ENCODE measurements around the gene CYP26A1.

Gene CYP26A1, protein sequence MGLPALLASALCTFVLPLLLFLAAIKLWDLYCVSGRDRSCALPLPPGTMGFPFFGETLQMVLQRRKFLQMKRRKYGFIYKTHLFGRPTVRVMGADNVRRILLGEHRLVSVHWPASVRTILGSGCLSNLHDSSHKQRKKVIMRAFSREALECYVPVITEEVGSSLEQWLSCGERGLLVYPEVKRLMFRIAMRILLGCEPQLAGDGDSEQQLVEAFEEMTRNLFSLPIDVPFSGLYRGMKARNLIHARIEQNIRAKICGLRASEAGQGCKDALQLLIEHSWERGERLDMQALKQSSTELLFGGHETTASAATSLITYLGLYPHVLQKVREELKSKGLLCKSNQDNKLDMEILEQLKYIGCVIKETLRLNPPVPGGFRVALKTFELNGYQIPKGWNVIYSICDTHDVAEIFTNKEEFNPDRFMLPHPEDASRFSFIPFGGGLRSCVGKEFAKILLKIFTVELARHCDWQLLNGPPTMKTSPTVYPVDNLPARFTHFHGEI

DNA sequence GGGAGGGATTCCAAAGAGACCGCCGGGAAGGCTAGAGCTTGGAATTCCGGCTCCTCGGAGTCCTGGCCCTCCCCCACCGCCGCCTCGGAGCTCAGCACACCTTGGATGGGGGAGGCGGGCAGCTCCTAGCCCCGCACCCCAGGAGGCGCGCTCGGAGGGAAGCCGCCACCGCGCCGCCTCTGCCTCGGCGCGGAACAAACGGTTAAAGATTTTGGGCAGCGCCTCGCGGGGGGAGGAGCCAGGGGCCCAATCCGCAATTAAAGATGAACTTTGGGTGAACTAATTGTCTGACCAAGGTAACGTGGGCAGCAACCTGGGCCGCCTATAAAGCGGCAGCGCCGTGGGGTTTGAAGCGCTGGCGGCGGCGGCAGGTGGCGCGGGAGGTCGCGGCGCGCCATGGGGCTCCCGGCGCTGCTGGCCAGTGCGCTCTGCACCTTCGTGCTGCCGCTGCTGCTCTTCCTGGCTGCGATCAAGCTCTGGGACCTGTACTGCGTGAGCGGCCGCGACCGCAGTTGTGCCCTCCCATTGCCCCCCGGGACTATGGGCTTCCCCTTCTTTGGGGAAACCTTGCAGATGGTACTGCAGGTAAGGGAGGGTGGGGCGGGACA, at the start of gene CYP26A1:
Gene CYP26A1 (plus strand): TSS at position 355 of the 608 bp plus-strand sequence. CDS start 42 bp downstream, at position 397.
- DNase-seq: no peak

DNA sequence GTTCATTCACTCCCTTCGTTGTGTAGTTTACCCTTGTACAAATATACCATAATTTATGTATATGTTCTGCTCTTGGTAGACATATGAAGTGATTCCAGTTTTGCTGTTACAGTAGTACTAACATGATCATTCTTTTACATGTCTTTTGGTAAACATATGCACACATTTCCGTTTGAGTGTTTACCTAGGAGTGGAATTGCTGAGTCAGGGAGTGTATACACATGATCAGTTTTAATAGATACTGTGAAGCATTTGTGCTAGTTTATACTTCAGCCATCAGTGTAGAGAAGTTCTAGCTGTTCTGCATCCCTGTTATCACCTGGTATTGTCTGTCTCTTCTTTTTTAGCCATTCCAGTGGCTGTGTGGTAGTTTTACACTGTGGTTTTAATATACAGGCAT, 47.6 kb upstream of the CYP26A1 start:
- no peak for DNase-seq

DNA sequence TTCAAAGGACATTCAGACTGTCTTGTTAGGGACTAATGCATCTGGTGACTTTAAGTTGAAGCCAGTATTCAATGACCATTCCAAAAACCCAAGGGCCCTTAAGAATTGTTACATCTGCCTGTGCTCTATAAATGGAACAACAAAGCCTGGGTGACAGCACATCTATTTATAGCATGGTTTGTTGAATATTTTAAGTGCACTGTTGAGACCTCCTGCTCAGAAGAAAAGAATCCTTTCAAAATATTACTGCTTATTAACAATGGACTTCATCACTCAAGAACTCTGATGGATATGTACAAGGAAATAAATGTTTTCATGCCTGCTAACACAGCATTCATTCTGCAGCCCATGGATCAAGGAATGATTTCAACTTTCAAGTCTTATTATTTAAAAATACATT, 46.2 kb upstream of the CYP26A1 start:
- DNase-seq: no peak

DNA sequence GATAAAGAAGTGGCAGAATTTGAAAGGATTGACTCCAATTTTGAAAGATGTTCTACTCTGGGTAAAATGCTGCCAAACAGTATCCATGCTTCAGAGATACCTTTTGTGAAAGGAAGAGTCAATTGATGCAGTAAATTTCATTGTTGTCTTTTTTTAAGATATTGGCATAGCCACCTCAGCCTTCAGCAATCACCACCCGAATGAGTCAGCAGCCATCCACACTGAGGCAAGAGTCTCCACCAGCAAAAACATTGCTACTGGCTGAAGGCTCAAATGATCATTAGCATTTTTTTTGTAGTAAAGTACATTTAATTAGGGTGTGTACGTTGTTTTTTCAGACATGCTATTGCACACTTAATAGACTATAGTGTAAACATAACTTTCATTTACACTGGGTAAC, 44.8 kb upstream of the CYP26A1 start:
- peak; percentile 1 for DNase-seq

DNA sequence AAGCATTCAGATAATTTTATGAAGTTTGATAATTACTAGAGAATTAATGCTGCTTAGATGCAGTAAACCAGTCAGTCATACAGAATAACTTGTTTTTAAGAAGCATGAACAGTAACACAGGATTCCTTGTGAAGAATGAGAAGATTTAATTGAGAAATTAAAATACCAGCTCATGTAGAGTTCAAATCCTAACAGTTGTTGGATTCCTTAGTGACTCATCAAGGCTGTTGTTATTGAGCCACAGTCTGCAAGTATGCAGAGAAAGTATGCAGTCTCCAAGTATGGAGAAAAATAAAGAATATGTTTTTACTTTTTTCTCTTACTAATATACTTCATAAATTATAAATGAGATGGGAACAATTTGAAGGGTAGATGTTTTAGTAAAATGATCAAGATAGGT, 43.3 kb upstream of the CYP26A1 start:
- no peak for DNase-seq

DNA sequence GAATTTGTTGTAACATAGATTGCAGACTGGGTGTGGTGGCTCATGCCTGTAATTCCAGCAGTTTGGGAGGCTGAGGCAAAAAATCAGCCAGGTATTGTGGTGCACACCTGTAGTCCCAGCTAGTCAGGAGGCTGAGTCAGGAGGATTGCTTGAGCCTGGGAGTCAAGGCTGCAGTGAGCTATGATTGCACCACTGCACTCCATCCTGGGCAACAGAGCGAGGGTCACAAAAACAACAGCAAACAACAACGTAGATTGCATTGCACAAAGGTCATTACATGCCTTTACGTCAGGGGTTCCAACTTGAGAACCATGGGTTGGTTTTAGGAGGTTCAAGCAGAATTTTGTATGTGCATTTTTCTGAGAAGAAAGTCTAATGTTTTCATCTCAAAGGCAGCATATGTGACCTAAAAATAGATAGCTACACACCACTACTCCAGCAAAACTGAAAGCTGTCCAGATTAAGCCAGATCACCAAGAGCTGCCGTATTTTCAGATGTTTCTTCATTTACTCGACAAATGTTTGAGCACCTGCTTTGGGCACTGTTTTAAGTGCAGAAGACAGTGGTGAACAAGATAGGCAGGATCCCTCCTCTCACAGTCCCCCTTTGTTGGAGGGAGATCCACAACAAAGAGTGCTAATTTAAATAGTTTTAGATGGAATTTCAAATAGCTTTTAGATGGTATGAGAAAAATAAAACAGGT, 41.4 kb upstream of the CYP26A1 start:
- no peak for DNase-seq

DNA sequence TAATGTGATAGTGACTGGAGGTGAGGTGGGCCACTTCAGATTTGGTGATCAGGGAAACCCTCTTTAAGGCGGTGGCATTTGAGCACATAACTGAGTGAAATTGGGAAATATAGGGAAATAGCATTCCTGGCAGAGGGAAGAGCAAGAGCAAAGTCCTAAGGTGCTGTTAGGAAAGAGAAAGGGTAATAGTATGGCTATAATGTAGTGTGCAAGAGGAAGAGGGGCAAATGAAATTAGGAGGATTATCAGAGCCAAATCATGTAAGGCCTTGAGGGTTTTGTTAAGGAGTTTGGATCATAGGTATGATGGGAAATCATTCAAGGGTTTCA, 40.9 kb upstream of the CYP26A1 start:
- DNase-seq: no peak

DNA sequence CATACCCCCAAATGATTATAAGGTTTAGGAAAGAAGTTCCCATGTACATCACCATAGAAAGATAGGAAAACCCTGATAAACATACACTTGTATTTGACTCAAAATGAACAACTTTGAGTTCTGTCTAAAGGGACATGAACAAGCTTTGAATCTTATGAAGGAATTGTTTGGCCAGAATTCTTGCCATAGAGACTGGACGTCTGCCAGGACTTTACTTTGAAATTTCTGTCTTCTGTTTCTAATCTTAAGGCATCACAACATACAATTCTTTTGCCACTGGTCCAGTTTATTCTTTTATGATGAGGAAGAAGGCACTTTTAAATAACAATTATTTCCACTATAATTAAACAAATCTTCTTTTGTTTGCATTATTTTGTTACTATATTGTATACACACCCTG, 39.3 kb upstream of the CYP26A1 start:
- DNase-seq: no peak

DNA sequence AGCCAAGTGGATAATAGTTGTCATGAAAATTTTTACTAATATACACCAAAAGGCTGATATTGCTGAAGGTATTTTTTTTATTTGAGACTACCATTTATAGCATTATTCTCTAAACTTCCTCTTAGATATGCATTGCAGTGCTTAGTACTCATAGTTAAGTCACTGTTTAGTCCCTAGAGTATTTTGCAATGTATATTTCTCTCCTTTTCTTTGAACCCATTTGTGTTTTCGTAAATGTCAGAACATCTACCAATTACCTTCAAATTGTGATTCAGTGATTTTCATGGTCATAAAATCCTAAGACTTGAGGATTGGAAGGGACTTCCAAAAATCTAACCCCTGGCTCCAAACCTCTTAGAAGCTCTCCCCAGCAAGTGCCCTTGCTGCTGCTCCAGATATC, 34.6 kb upstream of the CYP26A1 start:
- DNase-seq: no peak

DNA sequence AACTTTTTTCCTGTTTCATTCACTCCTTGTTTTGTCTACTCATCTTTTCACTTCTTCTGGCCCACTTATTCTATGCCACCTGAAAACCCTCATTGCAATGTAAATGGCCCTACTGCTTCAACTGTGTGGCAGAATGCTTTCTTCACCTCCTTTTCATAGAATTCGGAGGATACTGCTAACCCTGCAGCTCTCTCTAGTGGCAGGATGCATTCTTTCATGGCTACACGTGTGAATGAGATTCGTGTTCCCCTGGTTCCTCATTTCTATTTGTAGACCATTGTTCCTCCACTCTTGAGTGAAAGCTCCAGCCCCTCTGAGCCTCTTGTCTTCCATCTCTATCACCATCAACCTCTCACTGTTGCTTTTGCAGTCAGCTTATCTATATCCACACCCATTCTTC, 34.0 kb upstream of the CYP26A1 start:
- no peak for DNase-seq

DNA sequence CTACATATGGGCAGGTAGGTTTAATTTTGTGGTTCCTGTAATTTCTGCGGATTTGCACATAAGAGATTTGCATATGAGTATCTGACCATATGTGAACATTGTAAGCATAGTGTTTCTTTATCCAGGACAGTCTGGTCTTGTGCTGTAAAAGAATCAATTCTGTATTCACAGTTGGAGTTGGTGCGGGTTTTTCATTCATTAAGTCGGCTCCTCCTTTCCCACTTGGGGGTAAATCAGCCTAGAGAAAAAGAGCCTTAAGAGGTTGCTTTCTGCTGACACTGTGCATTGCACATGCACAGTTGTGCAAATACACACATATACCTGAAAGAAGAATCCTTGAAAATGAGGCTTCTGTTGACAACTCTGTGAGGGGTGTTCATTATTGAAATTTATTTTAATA, 19.2 kb upstream of the CYP26A1 start:
- DNase-seq: no peak

DNA sequence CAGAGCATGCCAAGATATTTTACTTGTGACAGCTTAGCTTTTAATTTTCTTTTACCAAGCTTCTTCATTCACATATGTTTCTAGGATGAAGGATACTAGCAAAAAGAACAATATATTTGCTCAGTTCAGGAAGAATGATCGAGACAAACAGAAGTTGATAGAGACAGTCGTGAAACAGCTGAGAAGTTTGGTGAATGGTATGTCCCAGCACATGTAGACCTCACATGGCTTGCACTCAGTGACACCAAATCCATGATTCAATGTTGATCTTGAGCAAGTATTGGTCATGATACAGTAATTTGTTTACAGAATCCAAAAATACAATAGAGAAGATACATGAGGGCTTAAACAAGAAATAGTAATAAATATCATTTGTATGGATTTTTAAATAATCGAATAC, 15.6 kb upstream of the CYP26A1 start:
- DNase-seq: no peak

DNA sequence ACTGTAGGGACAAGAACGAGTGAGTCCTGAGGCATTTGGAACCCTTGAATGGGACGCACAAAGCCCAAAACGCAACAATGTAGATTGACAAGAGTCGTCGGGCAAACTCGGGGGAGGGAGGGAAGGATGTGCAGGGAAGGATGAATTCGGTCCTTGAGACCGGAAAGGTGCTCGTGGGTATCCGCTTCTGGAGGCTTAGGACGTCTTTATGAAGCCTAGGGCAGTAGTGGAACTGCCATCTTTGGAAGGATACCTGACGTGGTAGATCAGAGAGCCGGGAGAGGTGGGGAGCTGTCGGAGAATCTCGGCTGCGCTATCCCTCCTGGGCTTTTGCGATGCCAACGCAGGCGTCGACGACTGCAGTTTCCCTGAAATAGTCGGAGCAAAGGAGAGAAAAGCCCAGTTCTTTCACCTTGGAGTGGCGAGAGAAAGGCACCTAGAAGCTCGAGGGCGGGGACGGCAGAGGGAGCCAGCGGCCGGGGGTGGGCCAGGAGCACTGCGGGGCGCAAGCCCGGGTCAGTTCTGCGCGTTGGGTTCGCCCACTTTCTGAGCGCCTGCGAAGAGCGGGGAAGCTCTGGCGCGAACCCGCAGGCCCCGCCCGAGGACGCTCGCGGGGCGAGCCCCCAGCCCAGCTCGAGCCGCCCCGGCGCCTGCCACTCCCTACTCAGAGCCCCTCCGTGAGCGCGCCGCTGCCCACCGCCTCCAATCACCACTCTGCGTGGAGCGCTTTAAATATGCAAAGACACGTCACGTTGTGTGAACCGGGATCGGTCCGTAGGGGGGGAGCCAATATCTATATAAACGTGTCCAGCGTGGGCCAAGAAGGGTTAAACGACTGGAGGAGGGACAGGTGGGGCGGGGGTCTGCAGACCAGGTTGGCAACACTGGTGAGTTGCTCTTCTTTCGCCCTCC, 13.5 kb upstream of the CYP26A1 start, which contains the start of gene CYP26C1:
Gene CYP26C1 (plus strand): TSS at position 824 of the 912 bp plus-strand sequence. CDS start 466 bp downstream, outside the sequence.
- DNase-seq: no peak

DNA sequence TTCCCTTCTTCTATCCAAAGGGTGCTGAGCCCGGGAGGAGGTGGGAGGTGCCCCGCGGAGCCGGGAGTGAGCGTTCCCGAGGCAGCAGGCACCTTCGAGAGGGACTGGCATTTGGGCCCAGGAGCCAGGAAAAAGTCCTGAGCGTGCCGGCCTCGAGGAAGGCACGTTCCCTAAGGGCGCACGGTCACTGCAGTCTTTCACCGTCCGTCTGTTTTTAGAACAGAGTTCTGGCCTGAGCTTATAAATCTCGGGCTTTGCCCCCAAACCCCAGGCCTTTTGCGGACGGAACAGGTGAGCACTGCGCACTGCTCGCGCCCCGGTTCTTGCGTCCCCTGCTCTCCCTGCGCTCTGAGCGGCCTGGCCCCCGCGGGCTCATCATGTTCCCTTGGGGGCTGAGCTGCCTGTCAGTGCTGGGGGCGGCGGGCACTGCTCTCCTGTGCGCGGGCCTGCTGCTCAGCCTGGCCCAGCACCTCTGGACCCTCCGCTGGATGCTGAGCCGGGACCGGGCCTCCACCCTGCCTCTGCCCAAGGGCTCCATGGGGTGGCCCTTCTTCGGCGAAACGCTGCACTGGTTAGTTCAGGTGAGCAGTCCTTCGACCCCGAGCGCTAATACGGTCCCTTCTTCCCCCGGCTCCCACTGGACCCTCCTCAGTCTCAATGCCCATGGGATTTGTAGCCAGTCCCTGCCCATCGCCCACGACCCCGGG, 12.7 kb upstream of the CYP26A1 start:
- no peak for DNase-seq

DNA sequence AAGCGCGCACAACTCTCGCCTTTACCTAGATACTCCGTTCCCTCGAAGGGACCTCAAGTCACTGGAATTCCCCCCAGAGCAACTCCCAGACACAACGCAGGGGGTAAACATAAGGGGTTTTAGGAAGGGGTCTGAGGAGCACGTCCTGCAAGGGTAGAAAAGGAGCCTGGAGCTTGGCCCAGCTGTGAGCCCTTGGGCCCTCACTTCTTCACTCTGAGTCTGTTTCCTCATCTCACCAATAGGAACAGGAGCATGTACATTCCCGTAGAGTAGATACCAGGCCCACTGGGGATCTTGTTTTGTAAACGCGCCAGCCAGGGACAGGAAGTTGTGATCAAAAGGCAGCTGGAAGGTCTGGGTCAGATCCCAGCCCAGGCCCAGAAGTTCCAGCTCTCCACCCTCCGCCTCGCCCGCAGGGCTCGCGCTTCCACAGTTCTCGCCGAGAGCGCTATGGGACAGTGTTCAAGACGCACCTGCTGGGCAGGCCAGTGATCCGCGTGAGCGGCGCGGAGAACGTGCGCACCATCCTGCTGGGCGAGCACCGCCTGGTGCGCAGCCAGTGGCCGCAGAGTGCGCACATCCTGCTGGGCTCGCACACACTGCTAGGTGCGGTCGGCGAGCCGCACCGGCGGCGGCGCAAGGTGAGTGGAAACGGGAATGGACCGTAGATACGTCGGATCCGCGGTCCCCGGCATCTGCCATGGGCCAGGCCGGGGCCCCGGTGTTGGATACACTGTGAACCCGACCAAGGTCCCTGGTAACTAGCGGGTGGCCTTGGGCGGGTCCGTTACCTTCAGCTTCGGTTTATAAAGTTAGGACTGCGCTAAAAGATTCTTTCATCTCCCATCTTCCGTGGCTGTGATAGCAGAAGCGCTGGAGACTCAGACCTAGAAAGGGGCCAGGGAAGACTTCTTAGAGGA, 11.8 kb upstream of the CYP26A1 start:
- no peak for DNase-seq

DNA sequence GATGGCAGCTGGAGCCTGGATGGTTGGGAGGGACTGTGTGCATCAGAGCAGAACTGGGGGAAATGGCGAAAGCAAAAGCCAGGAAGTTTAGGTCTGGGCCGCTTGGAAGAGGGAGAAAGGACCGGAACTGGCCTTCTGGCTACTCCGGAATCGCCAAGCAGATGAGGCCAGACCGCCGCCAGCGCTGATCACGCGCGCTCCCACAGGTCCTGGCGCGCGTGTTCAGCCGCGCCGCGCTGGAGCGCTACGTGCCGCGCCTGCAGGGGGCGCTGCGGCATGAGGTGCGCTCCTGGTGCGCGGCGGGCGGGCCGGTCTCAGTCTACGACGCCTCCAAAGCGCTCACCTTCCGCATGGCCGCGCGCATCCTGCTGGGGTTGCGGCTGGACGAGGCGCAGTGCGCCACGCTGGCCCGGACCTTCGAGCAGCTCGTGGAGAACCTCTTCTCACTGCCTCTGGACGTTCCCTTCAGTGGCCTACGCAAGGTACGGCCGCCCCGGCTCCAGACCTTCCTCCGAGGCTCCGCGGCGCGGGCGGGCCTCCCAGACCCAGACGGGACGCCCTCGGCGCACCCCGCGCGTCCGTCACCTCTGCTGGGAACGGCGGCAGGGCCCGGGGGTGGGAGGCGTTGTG, 11.1 kb upstream of the CYP26A1 start:
- DNase-seq: peak; percentile 68

DNA sequence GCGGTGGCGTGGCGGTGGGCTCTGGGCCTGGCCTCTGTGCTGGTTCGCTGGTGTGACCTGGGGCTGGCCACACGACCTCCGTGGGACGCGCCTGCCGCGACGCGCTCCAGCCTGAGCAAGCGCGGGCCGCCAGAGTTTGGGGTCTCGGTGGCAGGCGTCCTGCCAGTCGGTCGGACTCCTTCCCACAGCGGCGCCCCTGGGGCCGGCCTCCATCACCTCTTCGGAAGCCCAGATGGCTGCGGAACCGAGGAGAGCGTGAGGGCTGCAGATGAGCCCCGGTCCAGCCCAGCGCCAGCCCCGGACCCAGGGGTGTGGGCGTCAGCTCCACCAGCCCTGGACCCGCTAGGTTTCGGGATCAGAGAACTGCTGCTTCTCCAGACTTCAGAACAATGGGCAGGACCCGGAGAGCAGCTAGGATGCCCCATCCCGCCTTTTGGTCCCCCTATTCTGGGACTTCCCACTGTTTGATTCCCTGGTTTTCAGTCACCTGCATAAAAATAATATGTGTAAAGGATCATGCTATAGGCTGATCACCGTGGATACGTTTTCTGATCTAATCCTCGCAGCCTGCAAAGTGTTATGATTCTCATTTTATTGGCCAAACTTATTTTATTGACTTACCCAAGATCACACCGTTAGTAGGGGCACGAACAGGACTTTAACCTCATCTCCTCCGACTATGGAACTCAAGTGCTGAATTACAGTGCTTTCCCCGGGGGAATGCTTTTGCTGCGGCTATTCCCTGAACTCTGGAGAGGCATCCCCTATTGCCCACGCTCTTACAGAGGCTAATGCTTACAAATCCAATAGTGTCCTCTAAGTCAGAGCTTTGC, 10.3 kb upstream of the CYP26A1 start:
- DNase-seq: no peak

DNA sequence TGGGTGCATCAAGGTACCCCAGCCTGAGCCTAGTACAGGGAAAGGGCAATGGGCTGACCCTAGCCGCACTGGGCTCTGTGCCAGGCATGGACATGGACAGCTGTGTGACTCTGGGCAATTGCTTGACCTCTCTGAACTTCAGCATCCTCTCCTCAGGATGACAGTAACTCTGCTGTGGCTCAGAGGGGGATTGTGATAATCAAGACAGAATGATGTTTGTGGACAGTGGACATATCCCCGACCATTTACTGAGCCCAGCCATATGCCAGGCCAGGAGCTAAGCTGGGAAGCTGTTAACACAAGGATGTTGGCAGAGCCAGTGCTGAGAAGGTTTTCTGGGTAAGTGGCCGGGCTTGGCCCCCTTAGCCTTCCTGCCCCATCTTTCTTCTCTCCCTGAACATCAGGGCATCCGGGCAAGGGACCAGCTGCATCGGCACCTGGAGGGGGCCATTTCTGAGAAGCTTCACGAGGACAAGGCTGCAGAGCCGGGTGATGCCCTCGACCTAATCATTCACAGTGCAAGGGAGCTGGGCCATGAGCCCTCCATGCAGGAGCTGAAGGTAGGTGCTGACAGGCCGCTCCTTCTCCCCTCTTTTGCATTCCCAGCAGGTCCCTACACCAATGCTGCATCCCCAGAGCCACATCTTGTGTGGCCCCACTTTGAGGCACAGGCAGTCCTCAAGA, 9.6 kb upstream of the CYP26A1 start:
- DNase-seq: no peak

Data from activated CD4-positive, alpha-beta T cell treated with anti-CD3 and anti-CD28 coated beads, Interleukin-2, Interleukin-6, amounts not matched to agents 100 ng/mL and 50 ng/mL, durations not matched to agents 16 hours and 8 hours (primary cell).